KOPT-K1 (cell line): ENCODE measurements around the gene SLITRK1.

Experiments
- H3K27ac ChIP-seq: fragments of 200-600 bp; sonication (generic); 2 replicates; pipeline ENCODE4 v1.5.1; 2016; ENCODE audit warnings: antibody characterized with exemption, mild to moderate bottlenecking, low read depth, low read length; ENCODE audit not compliant: poor library complexity, severe bottlenecking
- H3K36me3 ChIP-seq: fragments of 200-600 bp; sonication (generic); 2 replicates; pipeline ENCODE4 v1.5.1; 2017; ENCODE audit warnings: antibody characterized with exemption, mild to moderate bottlenecking, low read length, moderate library complexity; ENCODE audit not compliant: insufficient read depth
- H3K9me3 ChIP-seq: fragments of 200-600 bp; sonication (generic); 2 replicates; pipeline ENCODE4 v1.5.1; 2017; ENCODE audit warnings: antibody characterized with exemption, low read length, mild to moderate bottlenecking; ENCODE audit not compliant: insufficient read depth, poor library complexity, severe bottlenecking

Gene SLITRK1

GRCh38 chr13:83881917-83882605 lies at the start of gene SLITRK1:
TSS of gene SLITRK1 (minus strand) at chr13:83882474. CDS start at chr13:83881507, 967 bp downstream.
- H3K9me3 ChIP-seq = peaks cover 17% of the 10 kb centered on the region
- no peak within 1 kb of the TSS for H3K27ac ChIP-seq
- H3K36me3 ChIP-seq = no peaks in the 10 kb centered on the region

- Histone ChIP-seq H3K36me3 (no peaks in the 10 kb centered on the region), H3K27ac (no peak overlapping the region), H3K9me3 (no peaks in the 10 kb centered on the region)
Observed at GRCh38 chr13:83929157-83929556, 46.9 kb upstream of the SLITRK1 start.

- Histone ChIP-seq H3K27ac (no peak overlapping the region), H3K36me3 (no peaks in the 10 kb centered on the region), H3K9me3 (no peaks in the 10 kb centered on the region)
Observed at GRCh38 chr13:83919775-83920174, 37.5 kb upstream of the SLITRK1 start.

GRCh38 chr13:83914368-83914767 lies 32.1 kb upstream of the SLITRK1 start:
- Histone ChIP-seq H3K27ac (no peak overlapping the region), H3K36me3 (no peaks in the 10 kb centered on the region), H3K9me3 (no peaks in the 10 kb centered on the region)

GRCh38 chr13:83907196-83907989 lies 25.1 kb upstream of the SLITRK1 start:
- Histone ChIP-seq H3K27ac (no peak overlapping the region), H3K9me3 (no peaks in the 10 kb centered on the region), H3K36me3 (no peaks in the 10 kb centered on the region)

GRCh38 chr13:83906240-83906820 lies 24.1 kb upstream of the SLITRK1 start:
- Histone ChIP-seq H3K36me3 (no peaks in the 10 kb centered on the region), H3K27ac (no peak overlapping the region), H3K9me3 (no peaks in the 10 kb centered on the region)

- Histone ChIP-seq H3K9me3 (no peaks in the 10 kb centered on the region), H3K27ac (no peak overlapping the region), H3K36me3 (no peaks in the 10 kb centered on the region)
Observed at GRCh38 chr13:83905641-83906040, 23.4 kb upstream of the SLITRK1 start.

- H3K36me3 ChIP-seq = no peaks in the 10 kb centered on the region
- H3K27ac ChIP-seq = no peak overlapping the region
- H3K9me3 ChIP-seq = no peaks in the 10 kb centered on the region
Observed at GRCh38 chr13:83895994-83896580, 13.8 kb upstream of the SLITRK1 start.

- Histone ChIP-seq H3K9me3 (no peaks in the 10 kb centered on the region), H3K27ac (no peak overlapping the region), H3K36me3 (no peaks in the 10 kb centered on the region)
Observed at GRCh38 chr13:83890358-83890757, 8.1 kb upstream of the SLITRK1 start.

GRCh38 chr13:83884141-83884540 lies 1.9 kb upstream of the SLITRK1 start:
- Histone ChIP-seq H3K9me3 (peaks cover 15% of the 10 kb centered on the region), H3K36me3 (no peaks in the 10 kb centered on the region), H3K27ac (no peak overlapping the region)

GRCh38 chr13:83883061-83883523 lies 818 bp upstream of the SLITRK1 start:
- no peaks in the 10 kb centered on the region for H3K36me3 ChIP-seq
- peaks cover 17% of the 10 kb centered on the region for H3K9me3 ChIP-seq
- H3K27ac ChIP-seq = no peak overlapping the region

- Histone ChIP-seq H3K27ac (no peak overlapping the region), H3K9me3 (peaks cover 17% of the 10 kb centered on the region), H3K36me3 (no peaks in the 10 kb centered on the region)
Observed at GRCh38 chr13:83882606-83882959, 309 bp upstream of the SLITRK1 start.

- H3K27ac ChIP-seq = no peak overlapping the region
- peaks cover 17% of the 10 kb centered on the region for H3K9me3 ChIP-seq
- no peaks in the 10 kb centered on the region for H3K36me3 ChIP-seq
Observed at GRCh38 chr13:83881140-83881684, 1.1 kb downstream of the SLITRK1 start.

- Histone ChIP-seq H3K27ac (no peak overlapping the region), H3K36me3 (no peaks in the 10 kb centered on the region), H3K9me3 (peaks cover 17% of the 10 kb centered on the region)
Observed at GRCh38 chr13:83880275-83881139, 1.8 kb downstream of the SLITRK1 start.
